ENCODE measurements around the gene TTLL11. TPM values are rescaled to one million over a fixed set of nuclear protein-coding genes. Genes with fewer than 3 reads are reported as not detected.

Gene TTLL11
- polyA plus RNA-seq, 1 donor from 2014 or later: 8.0 TPM

DNA sequence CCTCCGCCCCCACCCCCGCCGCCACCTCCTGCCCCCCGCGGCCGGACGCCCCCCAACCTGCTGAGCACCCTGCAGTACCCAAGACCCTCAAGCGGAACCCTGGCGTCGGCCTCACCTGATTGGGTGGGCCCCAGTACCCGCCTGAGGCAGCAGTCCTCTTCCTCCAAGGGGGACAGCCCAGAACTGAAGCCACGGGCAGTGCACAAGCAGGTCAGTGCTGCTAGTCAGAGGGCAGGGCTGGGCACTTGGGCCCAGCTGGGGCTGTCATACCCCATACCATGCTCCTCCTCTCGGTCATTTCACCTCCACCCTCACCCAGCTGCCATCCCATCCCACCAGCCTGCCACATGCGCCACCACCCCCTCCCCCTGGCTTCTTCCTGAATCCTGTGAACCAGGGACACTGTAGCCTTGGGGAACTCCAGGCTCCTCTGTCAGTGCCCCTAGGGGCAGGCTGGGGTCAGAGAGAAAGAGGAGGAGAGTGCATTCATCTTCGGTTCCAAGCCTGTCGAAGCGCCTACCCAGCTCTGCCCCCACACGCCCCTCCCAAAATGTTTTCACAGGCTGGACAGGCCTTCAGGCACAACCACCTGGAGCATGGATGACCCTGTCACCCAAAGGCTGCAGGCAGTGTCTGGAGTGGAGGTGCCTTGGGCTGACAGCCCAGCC is 319.7 kb downstream of the TTLL11 start:
- Histone ChIP-seq H3K9ac (ENCODE audit: low read length) (no peak overlapping the region), H4K20me1 (ENCODE audit: insufficient read depth) (no peaks in the 10 kb centered on the region), H3K27me3 (ENCODE audit: insufficient read depth, low read depth, low read length) (no peaks in the 10 kb centered on the region), H2AFZ (ENCODE audit: low read depth, low read length) (no peak overlapping the region), H3K4me3 (ENCODE audit: low read length) (no peak overlapping the region), H3K79me2 (replicated peaks; ENCODE audit: insufficient read depth, low read length) (peaks cover 6% of the 10 kb centered on the region), H3F3A (ENCODE audit: insufficient read depth, low read length, poor library complexity, severe bottlenecking) (no peaks in the 10 kb centered on the region), H3K9me3 (ENCODE audit: low read length) (peaks cover under 1% of the 10 kb centered on the region), H3K36me3 (ENCODE audit: insufficient read depth, low read length) (peaks cover 6% of the 10 kb centered on the region), H3K4me2 (ENCODE audit: low read length) (no peak overlapping the region), H3K9me2 (ENCODE audit: insufficient read depth, low read length) (no peaks in the 10 kb centered on the region), H3K27ac (ENCODE audit: low read length) (no peak overlapping the region)
- TF ChIP-seq RAD21 (conservative IDR thresholded peaks at IDR 0.05) (no peak), MXI1 (conservative IDR thresholded peaks at IDR 0.05; ENCODE audit: poor library complexity, severe bottlenecking) (no peak), TAF1 (IDR thresholded peaks at IDR 0.05; ENCODE audit: low read depth) (no peak), POLR2AphosphoS5 (IDR thresholded peaks at IDR 0.05) (no peak), SMC3 (conservative IDR thresholded peaks at IDR 0.05; ENCODE audit: poor library complexity) (no peak), CTCF (IDR thresholded peaks at IDR 0.05; ENCODE audit: poor library complexity, severe bottlenecking) (no peak), EP300 (conservative IDR thresholded peaks at IDR 0.05; ENCODE audit: poor library complexity, severe bottlenecking) (no peak), EZH2 (IDR thresholded peaks at IDR 0.05; ENCODE audit: borderline replicate concordance, insufficient read depth, low read length, poor library complexity, severe bottlenecking) (no peak)
- TF ChIP-seq, protein P1, sequence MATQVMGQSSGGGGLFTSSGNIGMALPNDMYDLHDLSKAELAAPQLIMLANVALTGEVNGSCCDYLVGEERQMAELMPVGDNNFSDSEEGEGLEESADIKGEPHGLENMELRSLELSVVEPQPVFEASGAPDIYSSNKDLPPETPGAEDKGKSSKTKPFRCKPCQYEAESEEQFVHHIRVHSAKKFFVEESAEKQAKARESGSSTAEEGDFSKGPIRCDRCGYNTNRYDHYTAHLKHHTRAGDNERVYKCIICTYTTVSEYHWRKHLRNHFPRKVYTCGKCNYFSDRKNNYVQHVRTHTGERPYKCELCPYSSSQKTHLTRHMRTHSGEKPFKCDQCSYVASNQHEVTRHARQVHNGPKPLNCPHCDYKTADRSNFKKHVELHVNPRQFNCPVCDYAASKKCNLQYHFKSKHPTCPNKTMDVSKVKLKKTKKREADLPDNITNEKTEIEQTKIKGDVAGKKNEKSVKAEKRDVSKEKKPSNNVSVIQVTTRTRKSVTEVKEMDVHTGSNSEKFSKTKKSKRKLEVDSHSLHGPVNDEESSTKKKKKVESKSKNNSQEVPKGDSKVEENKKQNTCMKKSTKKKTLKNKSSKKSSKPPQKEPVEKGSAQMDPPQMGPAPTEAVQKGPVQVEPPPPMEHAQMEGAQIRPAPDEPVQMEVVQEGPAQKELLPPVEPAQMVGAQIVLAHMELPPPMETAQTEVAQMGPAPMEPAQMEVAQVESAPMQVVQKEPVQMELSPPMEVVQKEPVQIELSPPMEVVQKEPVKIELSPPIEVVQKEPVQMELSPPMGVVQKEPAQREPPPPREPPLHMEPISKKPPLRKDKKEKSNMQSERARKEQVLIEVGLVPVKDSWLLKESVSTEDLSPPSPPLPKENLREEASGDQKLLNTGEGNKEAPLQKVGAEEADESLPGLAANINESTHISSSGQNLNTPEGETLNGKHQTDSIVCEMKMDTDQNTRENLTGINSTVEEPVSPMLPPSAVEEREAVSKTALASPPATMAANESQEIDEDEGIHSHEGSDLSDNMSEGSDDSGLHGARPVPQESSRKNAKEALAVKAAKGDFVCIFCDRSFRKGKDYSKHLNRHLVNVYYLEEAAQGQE (IDR thresholded peaks at IDR 0.05; ENCODE audit: borderline replicate concordance): no peak

- TF ChIP-seq SMC3 (conservative IDR thresholded peaks at IDR 0.05; ENCODE audit: poor library complexity) (no peak), MXI1 (conservative IDR thresholded peaks at IDR 0.05; ENCODE audit: poor library complexity, severe bottlenecking) (no peak), EZH2 (IDR thresholded peaks at IDR 0.05; ENCODE audit: borderline replicate concordance, insufficient read depth, low read length, poor library complexity, severe bottlenecking) (no peak), EP300 (conservative IDR thresholded peaks at IDR 0.05; ENCODE audit: poor library complexity, severe bottlenecking) (no peak), POLR2AphosphoS5 (IDR thresholded peaks at IDR 0.05) (no peak), CTCF (IDR thresholded peaks at IDR 0.05; ENCODE audit: poor library complexity, severe bottlenecking) (no peak), TAF1 (IDR thresholded peaks at IDR 0.05; ENCODE audit: low read depth) (no peak), RAD21 (conservative IDR thresholded peaks at IDR 0.05) (no peak)
- TF ChIP-seq, protein P1 (IDR thresholded peaks at IDR 0.05; ENCODE audit: borderline replicate concordance): no peak
- H4K20me1 ChIP-seq (ENCODE audit: insufficient read depth): no peaks in the 10 kb centered on the region
- H3K4me3 ChIP-seq (ENCODE audit: low read length): no peak overlapping the region
- H3K27ac ChIP-seq (ENCODE audit: low read length): no peak overlapping the region
- H3K27me3 ChIP-seq (ENCODE audit: insufficient read depth, low read depth, low read length): no peaks in the 10 kb centered on the region
- H3F3A ChIP-seq (ENCODE audit: insufficient read depth, low read length, poor library complexity, severe bottlenecking): no peaks in the 10 kb centered on the region
- H3K9ac ChIP-seq (ENCODE audit: low read length): no peak overlapping the region
- H3K36me3 ChIP-seq (ENCODE audit: insufficient read depth, low read length): peaks cover 6% of the 10 kb centered on the region
- H2AFZ ChIP-seq (ENCODE audit: low read depth, low read length): no peak overlapping the region
- no peaks in the 10 kb centered on the region for H3K9me3 ChIP-seq (ENCODE audit: low read length)
- H3K79me2 ChIP-seq (replicated peaks; ENCODE audit: insufficient read depth, low read length): no peaks in the 10 kb centered on the region
- no peak overlapping the region for H3K4me2 ChIP-seq (ENCODE audit: low read length)
- H3K9me2 ChIP-seq (ENCODE audit: insufficient read depth, low read length): no peaks in the 10 kb centered on the region
These were observed 320.4 kb downstream of the TTLL11 start for GRCh38 chr9:121772600-121773285.
